Activated CD4-positive, CD25-positive, alpha-beta regulatory T cell treated with anti-CD3 and anti-CD28 coated beads, Interleukin-2, amount 50 U/mL, for 72 hours (primary cell): ENCODE results near the gene AMIGO3.
"Not testable (repeated sequence)": the region's sequence is repeated elsewhere in the genome, so short reads cannot be mapped to it uniquely, and the experiment has no call there.

ENCODE experiments used
- DNase-seq: peaks from one replicate; pipeline ENCODE4 v3.0.0; 2021

Gene AMIGO3

DNA sequence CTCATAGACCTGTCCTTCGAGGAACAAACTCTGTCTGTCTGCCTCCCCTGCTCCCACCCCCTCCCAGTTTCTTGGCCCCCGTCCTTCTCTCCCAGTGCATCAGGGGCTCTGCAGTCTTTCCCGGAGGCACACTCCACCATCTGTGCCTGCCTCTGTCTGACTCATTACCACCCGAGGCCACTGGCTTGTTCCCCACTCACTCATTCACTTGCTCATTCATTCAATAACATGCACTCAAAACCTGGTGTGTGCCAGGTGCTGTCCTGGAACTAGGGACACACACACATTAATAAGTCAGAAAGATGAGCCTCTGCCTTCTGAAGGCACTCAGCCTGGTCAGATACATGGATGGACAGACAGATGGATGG lies 12.4 kb downstream of the AMIGO3 start:
- no peak for DNase-seq

DNA sequence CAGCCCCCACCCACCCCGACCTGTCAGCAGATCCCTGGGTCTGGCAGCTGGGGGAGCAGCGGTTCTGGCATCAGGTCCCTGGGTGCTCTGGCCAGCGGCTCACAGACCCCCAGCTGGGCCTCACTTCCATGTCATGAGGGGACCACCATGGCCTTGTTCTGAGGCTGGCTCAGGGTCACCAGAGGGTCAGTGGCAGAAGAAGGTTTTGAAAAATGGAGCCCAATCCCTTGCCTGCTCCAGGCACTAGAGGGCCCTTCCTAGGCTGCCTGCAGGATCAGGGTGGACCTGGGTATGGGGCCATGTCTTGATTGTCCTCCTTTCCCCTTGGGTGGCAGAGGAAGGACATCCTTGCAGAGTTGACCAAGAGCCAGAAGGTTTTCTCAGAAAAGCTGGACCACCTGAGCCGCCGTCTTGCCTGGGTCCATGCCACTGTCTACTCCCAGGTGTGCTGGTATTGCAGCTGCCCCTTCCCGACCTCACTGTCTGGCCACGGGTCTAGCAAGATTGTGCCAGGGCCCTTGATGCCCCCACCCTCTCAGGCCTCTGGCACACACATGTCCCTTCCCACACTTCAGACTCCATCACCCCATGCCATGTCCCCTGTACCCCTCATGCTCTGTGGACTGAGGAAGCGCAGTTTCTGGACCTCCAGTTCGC lies 12.9 kb downstream of the AMIGO3 start:
- no peak for DNase-seq

DNA sequence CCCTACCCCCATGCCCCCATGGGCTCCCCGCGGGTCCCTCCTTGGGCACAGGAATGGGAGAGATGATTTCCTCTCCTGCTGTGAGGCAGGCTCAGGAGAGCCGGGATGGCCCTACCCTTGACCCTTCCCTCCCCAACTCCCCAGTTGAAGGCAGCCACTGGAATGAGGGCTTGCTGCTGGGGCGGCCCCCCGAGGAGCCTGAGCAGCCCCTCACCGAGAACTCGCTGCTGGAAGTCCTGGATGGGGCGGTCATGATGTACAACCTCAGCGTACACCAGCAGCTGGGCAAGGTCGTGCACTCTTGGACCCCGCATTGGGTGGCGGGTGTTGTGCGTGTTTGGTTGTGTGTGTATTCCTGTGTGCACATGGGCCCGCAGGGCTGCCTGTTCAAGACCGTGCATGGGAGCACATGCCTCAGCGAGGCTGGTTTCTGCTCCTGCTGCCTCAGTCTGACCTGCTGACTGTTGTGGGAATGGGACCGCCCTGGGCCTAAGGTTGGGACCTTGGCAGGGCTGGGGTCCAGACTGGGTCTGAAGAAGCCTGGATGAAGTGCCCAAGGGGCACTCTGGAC lies 14.0 kb downstream of the AMIGO3 start:
- no peak for DNase-seq

DNA sequence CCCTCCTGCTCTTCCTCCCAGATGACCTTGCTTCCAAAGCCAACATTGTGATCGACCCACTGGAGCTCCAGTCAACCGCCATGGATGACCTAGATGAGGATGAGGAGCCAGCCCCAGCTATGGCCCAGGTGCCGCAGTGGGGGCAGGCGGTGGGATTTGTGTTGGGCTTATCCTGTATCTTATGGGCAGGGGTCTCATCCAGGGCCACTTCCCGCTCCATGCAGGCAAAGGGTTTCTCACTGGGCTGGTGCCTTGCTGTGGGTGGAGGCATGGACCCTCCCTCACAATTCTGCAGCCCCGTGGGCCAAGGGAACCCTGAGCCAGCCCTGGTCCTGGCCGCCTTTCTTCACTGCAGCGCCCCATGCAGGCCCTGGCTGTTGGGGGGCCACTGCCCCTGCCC lies 14.9 kb downstream of the AMIGO3 start:
- DNase-seq: no peak

DNA sequence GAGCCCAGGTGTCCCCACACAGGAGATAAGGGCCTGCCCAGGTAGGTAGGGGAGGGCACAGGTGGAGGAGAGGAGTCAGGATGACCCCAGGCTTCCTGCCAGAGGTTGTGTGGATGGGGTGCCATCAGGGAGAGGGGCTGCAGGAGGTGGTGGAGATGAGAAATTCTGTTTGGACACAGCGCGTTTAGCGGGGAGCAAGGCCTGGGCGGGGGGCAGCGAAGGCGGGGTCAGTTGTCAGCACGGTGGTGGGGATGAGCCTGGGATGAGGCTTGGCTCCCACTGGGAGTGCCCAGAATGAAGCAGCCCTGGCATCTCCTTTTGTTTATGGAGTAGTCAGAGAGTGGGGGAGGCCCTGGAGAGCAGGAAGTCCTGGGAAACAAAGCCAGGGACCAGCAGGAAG lies 15.5 kb downstream of the AMIGO3 start:
- DNase-seq: no peak

DNA sequence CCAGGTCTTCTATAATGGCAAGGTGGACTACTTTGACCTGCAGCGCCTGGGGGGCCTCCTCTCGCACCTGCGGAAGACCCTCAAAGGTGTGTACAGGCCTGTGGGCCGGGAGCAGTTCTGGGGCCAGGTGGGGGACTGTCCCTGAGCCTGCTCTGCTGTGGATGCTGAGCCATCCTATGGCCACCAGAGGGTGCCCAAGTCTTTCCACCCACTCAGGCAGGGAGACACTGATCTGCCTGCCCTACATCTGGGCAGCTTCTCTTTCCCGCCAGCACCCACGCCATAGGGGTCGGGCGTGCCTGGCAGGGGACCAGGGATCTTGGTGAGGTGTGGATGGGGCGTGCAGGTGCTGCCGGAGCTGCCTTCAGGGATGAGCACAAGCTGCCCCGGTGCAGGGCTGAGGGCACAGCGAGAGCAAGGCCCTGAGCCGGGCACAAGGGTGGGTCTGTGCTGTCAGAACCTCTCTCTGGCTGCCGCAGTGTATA lies 16.0 kb downstream of the AMIGO3 start:
- DNase-seq: peak; percentile 57

DNA sequence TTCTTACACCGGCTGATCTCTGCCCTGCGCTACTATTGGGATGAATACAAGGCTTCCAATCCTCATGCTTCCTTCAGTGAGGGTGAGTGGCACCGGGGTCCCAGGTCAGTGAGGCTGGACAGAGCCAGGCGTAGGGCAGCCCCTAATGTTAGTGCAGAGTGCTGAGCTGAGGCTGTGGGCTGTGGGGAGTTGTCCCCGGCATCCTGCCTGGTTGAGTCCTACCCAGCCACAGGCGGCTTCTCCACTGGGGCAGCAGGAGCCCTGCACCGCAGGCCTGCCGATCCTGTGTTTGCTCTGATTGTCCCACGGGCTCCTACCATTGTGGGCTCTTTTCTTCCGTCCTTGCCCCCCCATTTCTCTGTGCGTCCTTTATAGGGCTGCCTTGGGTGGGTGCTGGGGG lies 16.8 kb downstream of the AMIGO3 start:
- no peak for DNase-seq

DNA sequence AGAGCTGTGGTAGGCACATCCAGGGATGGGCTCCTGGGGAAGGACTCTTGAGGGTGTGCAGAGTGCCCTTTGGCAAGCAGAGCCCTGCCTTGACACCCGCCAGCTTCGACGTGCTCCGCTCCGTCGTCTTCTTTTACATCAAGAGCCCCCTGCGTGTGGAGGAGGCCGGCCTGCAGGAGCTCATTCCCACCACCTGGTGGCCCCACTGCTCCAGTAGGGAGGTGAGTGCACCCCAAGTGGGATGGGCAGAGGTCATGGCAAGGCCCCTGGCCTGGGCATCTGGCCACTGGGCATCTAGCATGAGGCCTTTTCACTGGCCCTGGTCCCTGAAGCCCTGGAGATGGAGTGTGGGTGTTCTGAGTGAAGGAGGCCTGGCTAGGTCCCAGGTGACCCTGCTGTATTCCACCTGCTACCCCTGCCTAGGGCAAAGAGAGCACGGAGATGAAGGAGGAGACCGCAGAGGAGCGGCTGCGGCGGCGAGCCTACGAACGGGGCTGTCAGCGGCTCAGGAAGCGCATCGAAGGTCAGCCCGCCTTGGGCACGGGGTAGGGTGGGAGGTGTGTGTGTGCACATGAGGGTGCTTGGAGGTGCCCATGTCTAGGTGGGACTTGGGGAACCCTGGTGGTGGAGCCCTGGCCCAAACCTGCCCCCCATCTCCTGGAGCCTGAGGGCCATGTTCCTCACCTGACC lies 18.0 kb downstream of the AMIGO3 start:
- no peak for DNase-seq

DNA sequence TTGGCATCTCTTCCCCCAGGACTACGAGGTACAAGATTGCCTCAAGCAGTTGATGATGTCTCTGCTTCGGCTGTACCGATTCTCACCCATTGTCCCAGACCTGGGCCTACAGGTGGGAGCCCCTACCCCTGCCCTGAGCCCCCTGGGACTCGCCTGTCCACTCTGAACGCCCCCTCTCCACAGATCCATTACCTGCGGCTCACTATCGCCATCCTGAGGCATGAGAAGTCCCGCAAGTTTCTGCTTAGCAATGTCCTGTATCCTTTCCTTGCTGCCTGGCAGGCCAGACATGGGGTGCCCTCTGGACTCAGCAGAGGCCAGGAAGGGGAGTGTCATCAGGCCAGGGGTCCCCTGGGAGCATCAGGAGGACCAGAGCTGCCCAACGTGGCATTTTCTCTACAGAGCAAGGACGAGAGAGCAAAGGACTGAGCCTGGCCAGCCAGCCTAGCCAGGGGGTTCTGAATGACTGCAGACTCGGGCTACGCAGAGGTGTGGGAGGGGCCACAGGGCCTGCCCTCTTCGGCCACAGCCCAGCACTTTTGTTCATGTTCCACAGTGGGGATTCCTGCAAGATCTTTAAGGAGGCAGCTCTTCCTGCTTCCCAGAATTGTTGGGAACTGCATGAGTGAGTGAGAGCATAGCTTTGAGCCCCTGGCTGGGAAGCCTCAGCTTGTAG lies 18.9 kb downstream of the AMIGO3 start:
- no peak for DNase-seq

DNA sequence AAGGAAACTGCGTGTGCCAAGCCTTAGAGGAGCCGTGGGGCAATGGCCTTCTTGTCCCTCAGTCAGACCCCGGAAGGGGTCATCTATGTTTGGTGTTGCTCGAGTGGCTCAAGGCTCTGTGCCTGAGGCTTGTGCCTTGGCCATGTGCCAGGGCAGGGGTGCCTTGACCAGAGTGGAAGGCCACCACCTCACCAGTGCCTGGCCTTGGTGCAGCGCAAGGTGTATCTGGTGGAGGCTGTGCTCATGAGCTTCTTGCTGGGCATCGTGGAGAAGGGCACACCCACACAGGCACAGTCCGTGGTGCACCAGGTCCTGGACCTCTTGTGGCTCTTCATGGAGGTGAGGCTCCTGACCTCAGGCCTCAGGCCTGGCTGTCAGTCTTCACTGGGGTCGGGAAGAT lies 19.5 kb downstream of the AMIGO3 start:
- no peak for DNase-seq

DNA sequence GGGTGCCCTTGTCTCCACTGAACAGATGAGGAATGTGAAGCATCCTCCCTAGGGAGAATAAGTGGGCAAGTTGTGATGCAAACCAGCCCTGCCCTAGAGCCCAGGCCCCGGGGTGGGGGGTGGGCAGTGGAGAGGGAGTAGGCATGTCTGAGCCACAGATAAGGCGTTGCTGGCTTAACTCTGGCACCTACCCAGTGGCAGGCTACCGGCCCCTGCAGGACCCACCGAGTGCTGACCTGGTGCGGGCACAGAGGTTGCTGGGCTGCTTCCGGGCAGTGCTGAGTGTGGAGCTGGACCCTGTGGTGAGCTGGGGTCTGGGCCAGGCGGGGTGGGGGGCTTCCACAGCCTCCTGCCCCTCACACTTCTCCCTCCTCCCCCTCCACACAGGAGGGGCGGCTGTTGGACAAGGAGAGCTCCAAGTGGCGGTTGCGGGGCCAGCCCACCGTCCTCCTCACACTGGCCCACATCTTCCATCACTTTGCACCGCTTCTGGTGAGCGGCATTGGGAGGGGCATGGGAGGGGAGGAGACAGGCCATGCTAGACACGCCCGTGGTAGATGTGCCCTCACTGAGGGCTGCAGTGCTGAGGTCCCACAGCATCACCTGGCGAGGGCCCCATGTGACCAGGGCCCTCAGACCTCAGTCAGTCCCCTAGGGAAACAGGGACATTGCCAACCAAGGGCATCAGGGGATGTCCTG lies 20.1 kb downstream of the AMIGO3 start:
- no peak for DNase-seq

DNA sequence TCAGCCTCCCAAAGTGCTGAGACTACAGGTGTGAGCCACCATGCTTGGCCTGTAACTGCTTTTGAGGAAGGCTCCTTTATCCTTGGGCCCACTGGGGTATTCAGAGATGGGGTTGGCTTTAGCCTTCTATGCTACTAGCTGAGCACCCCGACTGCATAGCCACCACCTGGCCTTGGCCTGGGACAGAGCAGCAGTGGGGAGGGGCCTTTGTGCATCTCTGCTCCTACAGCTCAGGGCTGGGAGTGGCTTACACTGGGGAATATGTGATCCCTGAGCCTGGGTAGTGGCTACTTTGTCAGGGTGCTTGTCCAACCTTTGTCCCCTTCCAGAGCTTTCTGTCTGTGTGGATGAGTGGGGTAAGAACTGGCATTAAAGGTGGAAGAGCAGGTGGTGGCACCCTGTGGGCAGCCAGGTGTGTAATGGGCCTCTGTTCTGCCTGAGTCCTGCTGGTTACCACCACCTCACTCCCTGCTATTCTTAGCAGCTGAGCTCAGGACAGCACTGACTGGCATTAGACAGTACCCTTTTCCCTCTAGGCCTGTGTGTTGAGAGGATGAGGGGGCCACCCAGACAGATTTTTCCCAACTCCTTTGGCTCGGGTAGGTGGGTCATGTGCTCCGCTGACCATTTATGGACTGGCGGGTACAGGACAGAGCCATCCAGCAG lies 24.0 kb downstream of the AMIGO3 start:
- not testable (repeated sequence) for DNase-seq

DNA sequence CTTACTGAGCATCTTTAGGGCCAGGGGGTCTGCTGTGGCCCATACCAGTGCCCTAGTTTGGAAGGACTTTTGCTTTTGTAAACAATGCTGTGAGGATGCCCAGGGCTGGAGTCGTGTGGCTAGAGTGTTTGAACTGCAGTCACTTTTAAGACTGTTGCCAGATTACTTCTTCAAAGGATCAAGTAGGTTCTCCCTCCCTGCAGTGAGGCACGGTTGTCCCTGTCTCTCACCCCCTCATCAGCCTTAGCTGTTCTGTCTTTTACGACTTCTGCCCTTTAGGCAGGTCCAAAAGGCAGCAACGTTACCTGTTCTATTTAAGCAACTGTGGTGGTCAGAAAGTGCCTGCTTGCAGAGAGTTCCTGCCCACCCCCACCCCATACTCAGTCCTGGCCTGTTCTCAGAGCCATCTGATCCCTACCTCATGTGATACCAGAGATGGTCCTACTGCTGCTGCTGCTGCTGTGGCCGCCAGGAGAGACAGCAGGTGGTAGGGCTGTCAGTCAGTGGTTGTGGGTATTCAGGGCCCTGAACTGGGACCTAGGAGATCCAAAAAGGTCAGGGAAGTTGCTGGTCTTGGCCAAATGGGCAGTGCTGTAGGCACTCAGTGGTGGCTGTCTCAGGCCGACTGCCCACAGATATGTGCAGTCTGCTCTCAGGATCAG lies 24.9 kb downstream of the AMIGO3 start:
- not testable (repeated sequence) for DNase-seq

DNA sequence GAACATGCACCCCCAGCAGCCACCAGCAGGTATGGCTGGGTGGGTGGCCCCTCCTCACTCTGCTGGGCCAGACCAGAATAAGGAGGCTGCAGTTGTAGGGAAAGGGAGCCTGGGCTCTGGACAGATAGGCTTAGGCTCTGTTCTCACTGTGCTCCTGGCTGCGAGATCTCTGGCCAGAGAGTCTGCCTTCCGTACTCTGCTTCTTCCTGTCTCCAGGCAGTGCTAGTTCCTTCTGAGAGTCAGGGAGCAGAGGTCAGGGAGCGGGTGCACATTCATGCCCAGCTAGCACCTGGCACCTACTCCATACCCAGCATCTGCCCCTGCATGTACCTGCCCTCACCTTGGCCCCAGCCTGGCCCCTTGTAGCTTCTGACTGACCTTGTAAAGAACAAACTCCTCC lies 28.0 kb downstream of the AMIGO3 start:
- not testable (repeated sequence) for DNase-seq

DNA sequence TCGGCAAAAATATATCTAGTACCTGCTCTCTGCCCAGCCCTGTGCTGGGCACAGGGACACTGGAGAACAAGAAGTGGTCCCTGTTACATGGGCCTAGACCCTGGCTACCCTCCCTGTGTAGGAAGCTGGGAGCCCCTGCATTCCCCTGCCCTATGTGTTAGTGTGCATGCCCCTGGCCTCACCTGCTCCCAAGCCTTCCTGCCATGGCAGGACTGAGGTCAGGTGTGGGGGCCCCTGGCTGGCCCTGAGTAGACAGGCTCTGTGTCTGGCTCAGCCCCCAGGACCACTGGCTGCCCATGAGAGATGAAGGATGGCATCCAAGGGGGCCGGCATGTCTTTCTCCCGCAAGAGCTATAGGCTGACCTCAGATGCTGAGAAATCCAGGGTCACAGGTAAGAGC lies 28.6 kb downstream of the AMIGO3 start:
- not testable (repeated sequence) for DNase-seq

DNA sequence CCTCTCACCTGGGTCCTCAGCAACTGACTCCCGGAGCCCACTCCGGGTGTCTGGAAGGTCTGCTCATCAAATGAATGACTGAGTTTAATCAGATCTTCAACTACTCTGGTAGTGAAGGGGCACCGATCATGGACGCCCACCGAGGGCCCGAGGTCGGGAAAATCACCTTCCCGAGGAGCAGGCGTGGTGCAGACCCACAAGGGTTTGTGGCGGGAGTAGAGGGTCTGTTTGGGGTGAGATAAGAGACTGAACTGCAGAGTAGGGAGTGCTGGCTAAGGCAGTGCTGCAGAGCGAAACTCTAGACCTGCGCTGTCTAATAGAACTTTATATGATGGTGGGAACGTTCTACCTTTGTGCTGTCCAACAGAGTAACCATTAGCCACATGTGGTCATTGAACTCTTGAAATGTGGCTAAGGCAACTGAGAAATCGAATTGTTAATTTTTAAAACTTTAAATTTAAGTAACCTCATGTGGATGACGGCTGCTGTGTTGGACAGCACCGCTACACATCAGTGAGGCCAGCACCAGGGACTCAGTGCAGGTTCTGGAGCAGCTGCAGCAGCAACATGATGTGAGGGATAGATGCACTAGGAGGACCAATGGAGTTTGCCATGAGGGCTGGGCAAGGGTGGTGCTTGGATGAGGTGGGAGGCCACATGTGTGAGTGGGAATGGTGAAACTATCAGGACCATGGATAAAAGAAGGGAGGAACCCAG lies 29.4 kb downstream of the AMIGO3 start:
- not testable (repeated sequence) for DNase-seq

DNA sequence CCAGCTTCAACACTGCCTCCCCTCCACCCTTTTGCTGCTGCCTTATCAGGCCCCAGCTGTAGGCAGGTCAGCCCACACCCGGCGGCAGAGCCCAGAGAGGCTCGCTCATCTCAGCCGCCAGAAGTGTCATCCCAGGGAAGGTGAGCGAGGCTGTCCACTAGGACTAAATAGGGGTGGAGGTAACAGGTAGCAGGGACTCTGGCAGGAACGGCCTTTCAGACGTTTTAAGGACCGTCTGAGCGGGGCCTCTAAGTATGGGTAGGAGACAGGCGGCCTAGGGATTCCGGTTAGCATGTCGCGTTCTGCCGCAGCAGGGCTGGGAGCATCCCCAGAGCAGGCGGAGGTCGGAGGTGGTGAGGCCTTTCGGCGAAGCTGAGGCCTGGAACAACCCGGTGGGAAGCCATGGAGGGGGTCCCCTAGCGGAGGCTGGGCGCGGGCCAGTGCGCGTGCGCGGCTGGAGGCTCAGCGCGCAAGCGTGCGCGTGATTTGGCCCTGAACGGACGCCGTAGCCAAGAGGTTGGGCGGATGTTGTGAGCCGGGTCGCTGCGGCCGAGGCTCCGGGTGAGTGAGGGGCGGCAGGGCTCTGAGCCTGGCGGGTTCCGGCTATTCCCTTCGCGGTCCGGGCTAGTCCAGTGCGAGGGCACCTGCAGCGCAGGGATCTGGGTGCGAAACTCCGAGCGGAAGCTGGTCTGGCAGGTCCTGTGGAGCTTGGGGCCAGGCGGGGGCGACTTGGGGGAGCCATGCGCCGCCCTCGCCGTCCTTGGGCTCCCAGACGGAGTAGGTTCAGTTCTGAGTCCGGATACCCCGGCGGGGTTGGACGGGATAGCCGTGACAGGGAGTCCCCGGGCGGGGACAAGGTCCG lies 30.2 kb downstream of the AMIGO3 start, which contains the start of the genes MST1 and RNF123:
Gene MST1, minus strand, starts transcription at position 429 of the 862 bp plus-strand sequence. CDS start 783 bp downstream, outside the sequence.
Gene RNF123, plus strand, starts transcription at position 512 of the 862 bp plus-strand sequence. CDS start 1,609 bp downstream, outside the sequence.
- DNase-seq: peak; percentile 95

DNA sequence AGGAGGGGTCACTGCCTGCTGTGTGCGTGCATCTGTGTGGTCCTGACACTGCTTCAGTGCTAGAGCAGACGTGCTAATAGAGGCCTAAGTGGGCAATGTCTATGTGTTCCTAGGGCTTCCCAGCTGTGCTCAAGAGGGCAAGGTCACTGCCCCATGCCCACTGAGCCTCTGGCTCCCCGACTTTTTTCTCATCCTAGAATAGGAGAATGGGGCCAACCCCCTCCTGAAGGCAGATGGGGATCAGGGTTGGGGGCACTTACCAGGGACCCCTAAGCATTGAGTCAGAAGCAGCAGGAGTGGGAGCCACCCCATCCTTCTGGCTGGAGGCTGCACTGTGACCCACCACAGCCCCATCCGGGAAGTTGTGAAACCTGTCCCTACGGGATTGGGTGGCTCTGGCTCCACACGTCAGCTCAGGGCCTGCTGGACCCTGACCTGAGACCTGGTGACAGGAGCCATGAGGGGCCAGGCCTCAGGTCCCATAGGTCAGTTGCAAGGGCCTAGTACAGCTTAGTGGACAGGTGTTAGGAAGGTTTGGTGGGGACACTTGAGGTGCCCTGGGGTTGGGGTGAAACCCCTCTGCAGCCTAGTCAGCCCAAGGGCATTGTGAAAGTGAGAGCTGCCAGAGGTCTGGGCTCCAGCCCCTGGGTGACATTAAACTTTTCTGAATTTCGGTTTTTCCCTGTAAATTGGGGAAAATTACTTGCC lies 31.0 kb downstream of the AMIGO3 start:
- DNase-seq: not testable (repeated sequence)

DNA sequence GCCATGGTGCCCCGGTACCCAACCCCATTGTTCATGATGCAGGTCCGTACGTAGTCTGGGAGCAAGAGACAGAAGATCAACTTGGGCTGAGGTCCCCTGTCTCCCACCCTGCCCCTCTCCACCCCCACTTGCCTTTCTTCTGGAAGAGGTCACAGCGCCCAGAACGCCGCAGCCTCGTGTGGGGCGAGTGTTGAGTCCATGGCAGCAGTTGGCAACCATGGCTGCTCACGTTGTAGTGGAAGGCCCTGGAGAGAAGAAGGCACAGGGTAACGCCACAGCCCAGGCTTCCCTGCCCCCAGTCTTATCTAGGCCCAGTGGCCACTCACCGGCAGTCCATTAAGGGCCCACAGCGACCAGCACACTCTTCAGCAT lies 32.1 kb downstream of the AMIGO3 start:
- not testable (repeated sequence) for DNase-seq
